Measurements from ENCODE around the gene POLR3H.

DNA sequence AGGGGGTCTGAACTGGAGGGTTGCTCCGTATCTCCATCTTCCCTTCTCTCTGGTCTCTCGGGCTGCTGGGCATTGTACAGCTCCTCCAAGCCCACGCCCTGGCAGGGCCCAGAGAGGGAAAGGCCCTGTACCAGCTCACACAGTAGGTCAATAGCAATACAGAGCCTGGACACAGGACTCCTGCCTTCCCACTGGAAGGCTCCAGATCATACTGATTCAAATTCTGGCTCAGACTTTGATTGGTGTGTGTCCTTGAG lies 23.2 kb upstream of the POLR3H start:
- TF ChIP-seq POLR2AphosphoS5 (IDR thresholded peaks at IDR 0.05) (no peak), SMC3 (conservative IDR thresholded peaks at IDR 0.05; ENCODE audit: poor library complexity) (no peak), EZH2 (IDR thresholded peaks at IDR 0.05; ENCODE audit: borderline replicate concordance, insufficient read depth, low read length, poor library complexity, severe bottlenecking) (no peak), RAD21 (conservative IDR thresholded peaks at IDR 0.05) (no peak), EP300 (conservative IDR thresholded peaks at IDR 0.05; ENCODE audit: poor library complexity, severe bottlenecking) (no peak), TAF1 (IDR thresholded peaks at IDR 0.05; ENCODE audit: low read depth) (no peak), MXI1 (conservative IDR thresholded peaks at IDR 0.05; ENCODE audit: poor library complexity, severe bottlenecking) (no peak)
- TF ChIP-seq, protein P1, sequence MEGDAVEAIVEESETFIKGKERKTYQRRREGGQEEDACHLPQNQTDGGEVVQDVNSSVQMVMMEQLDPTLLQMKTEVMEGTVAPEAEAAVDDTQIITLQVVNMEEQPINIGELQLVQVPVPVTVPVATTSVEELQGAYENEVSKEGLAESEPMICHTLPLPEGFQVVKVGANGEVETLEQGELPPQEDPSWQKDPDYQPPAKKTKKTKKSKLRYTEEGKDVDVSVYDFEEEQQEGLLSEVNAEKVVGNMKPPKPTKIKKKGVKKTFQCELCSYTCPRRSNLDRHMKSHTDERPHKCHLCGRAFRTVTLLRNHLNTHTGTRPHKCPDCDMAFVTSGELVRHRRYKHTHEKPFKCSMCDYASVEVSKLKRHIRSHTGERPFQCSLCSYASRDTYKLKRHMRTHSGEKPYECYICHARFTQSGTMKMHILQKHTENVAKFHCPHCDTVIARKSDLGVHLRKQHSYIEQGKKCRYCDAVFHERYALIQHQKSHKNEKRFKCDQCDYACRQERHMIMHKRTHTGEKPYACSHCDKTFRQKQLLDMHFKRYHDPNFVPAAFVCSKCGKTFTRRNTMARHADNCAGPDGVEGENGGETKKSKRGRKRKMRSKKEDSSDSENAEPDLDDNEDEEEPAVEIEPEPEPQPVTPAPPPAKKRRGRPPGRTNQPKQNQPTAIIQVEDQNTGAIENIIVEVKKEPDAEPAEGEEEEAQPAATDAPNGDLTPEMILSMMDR (IDR thresholded peaks at IDR 0.05; ENCODE audit: poor library complexity, severe bottlenecking): no peak
- TF ChIP-seq, protein P2, sequence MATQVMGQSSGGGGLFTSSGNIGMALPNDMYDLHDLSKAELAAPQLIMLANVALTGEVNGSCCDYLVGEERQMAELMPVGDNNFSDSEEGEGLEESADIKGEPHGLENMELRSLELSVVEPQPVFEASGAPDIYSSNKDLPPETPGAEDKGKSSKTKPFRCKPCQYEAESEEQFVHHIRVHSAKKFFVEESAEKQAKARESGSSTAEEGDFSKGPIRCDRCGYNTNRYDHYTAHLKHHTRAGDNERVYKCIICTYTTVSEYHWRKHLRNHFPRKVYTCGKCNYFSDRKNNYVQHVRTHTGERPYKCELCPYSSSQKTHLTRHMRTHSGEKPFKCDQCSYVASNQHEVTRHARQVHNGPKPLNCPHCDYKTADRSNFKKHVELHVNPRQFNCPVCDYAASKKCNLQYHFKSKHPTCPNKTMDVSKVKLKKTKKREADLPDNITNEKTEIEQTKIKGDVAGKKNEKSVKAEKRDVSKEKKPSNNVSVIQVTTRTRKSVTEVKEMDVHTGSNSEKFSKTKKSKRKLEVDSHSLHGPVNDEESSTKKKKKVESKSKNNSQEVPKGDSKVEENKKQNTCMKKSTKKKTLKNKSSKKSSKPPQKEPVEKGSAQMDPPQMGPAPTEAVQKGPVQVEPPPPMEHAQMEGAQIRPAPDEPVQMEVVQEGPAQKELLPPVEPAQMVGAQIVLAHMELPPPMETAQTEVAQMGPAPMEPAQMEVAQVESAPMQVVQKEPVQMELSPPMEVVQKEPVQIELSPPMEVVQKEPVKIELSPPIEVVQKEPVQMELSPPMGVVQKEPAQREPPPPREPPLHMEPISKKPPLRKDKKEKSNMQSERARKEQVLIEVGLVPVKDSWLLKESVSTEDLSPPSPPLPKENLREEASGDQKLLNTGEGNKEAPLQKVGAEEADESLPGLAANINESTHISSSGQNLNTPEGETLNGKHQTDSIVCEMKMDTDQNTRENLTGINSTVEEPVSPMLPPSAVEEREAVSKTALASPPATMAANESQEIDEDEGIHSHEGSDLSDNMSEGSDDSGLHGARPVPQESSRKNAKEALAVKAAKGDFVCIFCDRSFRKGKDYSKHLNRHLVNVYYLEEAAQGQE (IDR thresholded peaks at IDR 0.05; ENCODE audit: borderline replicate concordance): no peak

Measured in neural cell (in vitro differentiated cells).